HEK293 (cell line): ENCODE results near the gene PINLYP.

Source experiments
- CTCF ChIA-PET: fragments of 350-600 bp; formaldehyde crosslinking; extraction: SDS; loops from one replicate; lab custom pipeline; 2021; ENCODE audit warnings: antibody characterized with exemption; lab: Yijun Ruan, JAX
- POLR2A ChIA-PET: fragments of 300-600 bp; formaldehyde crosslinking; extraction: SDS; loops from one replicate; lab custom pipeline; 2020; ENCODE audit warnings: antibody characterized with exemption, inconsistent platforms; lab: Yijun Ruan, JAX
- H3K27ac ChIP-seq: fragments of 200-500 bp; sonication (Bioruptor generic); 2 replicates; pipeline ENCODE4 v1.5.1; 2014; ENCODE audit warnings: low read depth, low read length, control low read depth, inconsistent platforms; ENCODE audit errors: extremely low read depth
- H3K36me3 ChIP-seq, 2 experiments: fragments of 200-500 bp in 1 of 2; sonication (Bioruptor generic) in 1 of 2; 1 replicate in 1 of 2; 2 replicates in 1 of 2; pipeline ENCODE4 v1.5.1; 2014 to 2017; ENCODE audit warnings: inconsistent platforms in 2 of 2, low read length in 2 of 2; ENCODE audit not compliant: control insufficient read depth in 2 of 2, insufficient read depth in 1 of 2
- H3K4me1 ChIP-seq: fragments of 200-500 bp; sonication (Bioruptor generic); 2 replicates; pipeline ENCODE4 v1.5.1; 2014; ENCODE audit warnings: mild to moderate bottlenecking, low read length, inconsistent platforms; ENCODE audit not compliant: control insufficient read depth, insufficient read depth
- H3K4me3 ChIP-seq: 2 replicates; pipeline ENCODE4 v1.5.1; 2011; ENCODE audit warnings: low read depth, mild to moderate bottlenecking, control low read depth, low read length, moderate library complexity
- H3K9me3 ChIP-seq: fragments of 200-500 bp; sonication (Bioruptor generic); 2 replicates; pipeline ENCODE4 v1.5.1; 2014; ENCODE audit warnings: low read depth, low read length, inconsistent platforms; ENCODE audit not compliant: control insufficient read depth, insufficient read depth
- CTCF ChIP-seq: fragments of 450-650 bp; formaldehyde crosslinking; IDR thresholded peaks from 2 replicates; pipeline ENCODE4 v1.5.1; 2016; ENCODE audit warnings: missing biosample characterization, missing genetic modification characterization
- GFI1B ChIP-seq: fragments of 450-650 bp; formaldehyde crosslinking; IDR thresholded peaks from 2 replicates; pipeline ENCODE4 v1.5.1; 2016; ENCODE audit warnings: missing biosample characterization, missing genetic modification characterization
- GLI2 ChIP-seq: fragments of 450-650 bp; formaldehyde crosslinking; IDR thresholded peaks from 2 replicates; pipeline ENCODE4; 2017; ENCODE audit warnings: missing biosample characterization, missing genetic modification characterization, low read depth, borderline replicate concordance
- KLF17 ChIP-seq: fragments of 450-650 bp; formaldehyde crosslinking; IDR thresholded peaks from 2 replicates; pipeline ENCODE4 v1.5.1; 2016; ENCODE audit warnings: missing biosample characterization, missing genetic modification characterization
- OSR2 ChIP-seq: fragments of 450-650 bp; formaldehyde crosslinking; IDR thresholded peaks from 2 replicates; pipeline ENCODE4 v1.5.1; 2016; ENCODE audit warnings: missing biosample characterization, missing genetic modification characterization
- PRDM4 ChIP-seq: fragments of 450-650 bp; formaldehyde crosslinking; IDR thresholded peaks from 2 replicates; pipeline ENCODE4 v1.5.1; 2017; ENCODE audit warnings: missing biosample characterization, missing genetic modification characterization
- ZBTB20 ChIP-seq: fragments of 450-650 bp; formaldehyde crosslinking; IDR thresholded peaks from 2 replicates; pipeline ENCODE4 v1.5.1; 2016; ENCODE audit warnings: missing biosample characterization, missing genetic modification characterization
- ZNF280D ChIP-seq: fragments of 450-650 bp; formaldehyde crosslinking; IDR thresholded peaks from 2 replicates; pipeline ENCODE4 v1.5.1; 2016; ENCODE audit warnings: missing biosample characterization, missing genetic modification characterization
- ZNF311 ChIP-seq: fragments of 450-650 bp; formaldehyde crosslinking; IDR thresholded peaks from 2 replicates; pipeline ENCODE4 v1.5.1; 2017; ENCODE audit warnings: missing biosample characterization, missing genetic modification characterization, borderline replicate concordance
- ZNF341 ChIP-seq: fragments of 450-650 bp; formaldehyde crosslinking; IDR thresholded peaks from 2 replicates; pipeline ENCODE4; 2016; ENCODE audit warnings: low read depth, missing biosample characterization, missing genetic modification characterization
- ZNF37A ChIP-seq: fragments of 450-650 bp; IDR thresholded peaks from 2 replicates; pipeline ENCODE4 v1.5.1; 2018; ENCODE audit warnings: missing biosample characterization, missing genetic modification characterization
- ZNF518A ChIP-seq: fragments of 450-650 bp; formaldehyde crosslinking; conservative IDR thresholded peaks from 2 replicates; pipeline ENCODE4 v1.5.1; 2016; ENCODE audit warnings: low read depth, missing biosample characterization, missing genetic modification characterization
- ZNF530 ChIP-seq: fragments of 450-650 bp; formaldehyde crosslinking; IDR thresholded peaks from 2 replicates; pipeline ENCODE4 v1.5.1; 2016; ENCODE audit warnings: low read depth, missing biosample characterization, missing genetic modification characterization
- ZNF580 ChIP-seq: fragments of 450-650 bp; formaldehyde crosslinking; IDR thresholded peaks from 2 replicates; pipeline ENCODE4 v1.5.1; 2016; ENCODE audit warnings: missing biosample characterization, missing genetic modification characterization
- ZNF596 ChIP-seq: fragments of 450-650 bp; IDR thresholded peaks from 2 replicates; pipeline ENCODE4 v1.5.0; 2018; ENCODE audit warnings: missing biosample characterization, mild to moderate bottlenecking, missing genetic modification characterization, moderate library complexity
- ZNF600 ChIP-seq: fragments of 450-650 bp; formaldehyde crosslinking; IDR thresholded peaks from 2 replicates; pipeline ENCODE4 v1.5.1; 2016; ENCODE audit warnings: missing biosample characterization, missing genetic modification characterization
- ZNF654 ChIP-seq: fragments of 450-650 bp; formaldehyde crosslinking; IDR thresholded peaks from 2 replicates; pipeline ENCODE4 v1.5.1; 2016; ENCODE audit warnings: low read depth, missing biosample characterization, missing genetic modification characterization
- ZNF747 ChIP-seq: fragments of 450-650 bp; formaldehyde crosslinking; IDR thresholded peaks from 2 replicates; pipeline ENCODE4 v1.5.1; 2016; ENCODE audit warnings: missing biosample characterization, missing genetic modification characterization
- ZNF830 ChIP-seq: fragments of 450-650 bp; IDR thresholded peaks from 2 replicates; pipeline ENCODE4 v1.5.0; 2018; ENCODE audit warnings: missing biosample characterization, missing genetic modification characterization, low read depth, mild to moderate bottlenecking, moderate library complexity
- ZNF837 ChIP-seq: fragments of 450-650 bp; formaldehyde crosslinking; IDR thresholded peaks from 2 replicates; pipeline ENCODE4 v1.5.1; 2016; ENCODE audit warnings: missing biosample characterization, missing genetic modification characterization
- ZSCAN30 ChIP-seq: fragments of 450-650 bp; IDR thresholded peaks from 2 replicates; pipeline ENCODE4 v1.5.1; 2018; ENCODE audit warnings: missing biosample characterization, mild to moderate bottlenecking, missing genetic modification characterization, moderate library complexity

The PINLYP gene

GRCh38 chr19:43594710-43595604, 19.4 kb downstream of the PINLYP start (continued):
- TF ChIP-seq ZNF518A (tag by site-specific recombination) (no peak), OSR2 (tag by site-specific recombination) (peak; percentile 76), PRDM4 (tag by site-specific recombination) (no peak), ZSCAN30 (tag by site-specific recombination) (0 out of 2 replicates have a peak, but pooled peaks have one; percentile 35), KLF17 (no peak; the same call in 1 of the 2 replicates), ZNF654 (peak; percentile 57), CTCF (tag by site-specific recombination) (peak; percentile 94), ZBTB20 (tag by site-specific recombination) (peak; percentile 73)

DNA sequence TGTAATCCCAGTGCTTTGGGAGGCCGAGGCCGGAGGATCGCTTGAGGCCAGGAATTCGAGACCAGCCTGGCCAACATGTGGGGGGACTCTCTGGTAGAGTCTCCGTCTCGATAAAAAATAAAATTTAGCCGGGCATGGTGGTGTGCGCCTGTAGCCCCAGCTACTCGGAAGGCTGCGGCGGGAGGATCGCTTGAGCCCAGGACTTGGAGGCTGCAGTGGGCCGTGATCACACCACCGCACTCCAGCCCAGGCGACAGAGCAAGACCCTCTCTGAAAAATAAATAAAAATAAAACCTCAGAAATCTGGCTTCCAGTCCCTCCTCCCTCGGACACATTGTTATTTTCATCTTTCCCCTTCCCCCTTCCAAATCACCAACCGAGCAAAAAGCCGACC, 20.0 kb downstream of the PINLYP start:
- ChIA-PET POLR2A (interaction anchor here (0.7 to 4.1 kb wide), 37 partner anchors 9 to 617 kb away, joined by 3 to 49 read pairs (median 4); partner anchors contain the start of genes PHLDB3, PINLYP, SMG9 and XRCC1), CTCF (interaction anchor here (0.7 to 6.1 kb wide), 26 partner anchors 9 to 214 kb away, joined by 3 to 91 read pairs (median 6); partner anchors contain the start of gene XRCC1)
- Histone ChIP-seq H3K4me1 (peaks cover 24% of the 10 kb centered on the region), H3K9me3 (no peaks in the 10 kb centered on the region), H3K4me3 (peak overlapping the region; percentile 45), H3K27ac (peak overlapping the region; percentile 95), H3K36me3 (peaks cover 52 to 70% of the 10 kb centered on the region in 2 experiments)
- TF ChIP-seq ZNF830 (tag by site-specific recombination) (no peak), ZNF530 (no peak), ZNF311 (no peak), ZNF747 (tag by site-specific recombination) (no peak), ZNF37A (tag by site-specific recombination) (no peak), ZNF341 (tag by site-specific recombination) (peak; percentile 63), ZSCAN30 (tag by site-specific recombination) (no peak), ZNF837 (no peak), ZNF280D (no peak), ZNF596 (no peak), ZNF580 (tag by site-specific recombination) (0 out of 2 replicates have a peak, but pooled peaks have one; percentile 39), GLI2 (no peak), ZNF600 (tag by site-specific recombination) (peak; percentile 76), GFI1B (tag by site-specific recombination) (peak; percentile 89)
